ENCODE data around the gene SECTM1.

SECTM1 gene

DNA sequence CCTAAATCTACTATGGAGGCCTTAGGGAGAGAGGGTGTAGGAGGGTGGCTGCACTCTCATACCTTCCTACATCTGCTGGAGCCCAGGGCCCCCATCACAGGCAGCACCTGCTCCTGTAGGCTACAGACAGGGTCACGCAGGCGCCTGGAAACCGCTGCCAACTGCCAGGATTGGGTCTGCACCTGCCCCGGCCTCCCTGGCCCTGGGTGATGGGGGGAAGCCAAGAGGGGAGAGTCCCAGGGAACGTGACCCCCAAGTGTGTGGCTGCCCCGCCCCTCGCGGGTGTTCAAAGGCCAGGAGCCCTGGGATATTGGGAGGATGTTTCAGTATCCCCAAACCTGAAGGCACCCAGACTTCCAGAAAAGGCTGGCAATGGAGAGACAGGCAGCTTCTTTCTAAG, 19.9 kb upstream of the SECTM1 start:
- no peak for ATAC-seq
- TF ChIP-seq PATZ1 (CRISPR knock-in tag; IDR thresholded peaks at IDR 0.05; ENCODE audit: borderline replicate concordance) = no peak
- TF ChIP-seq ZFP30 (CRISPR knock-in tag; IDR thresholded peaks at IDR 0.05) = no peak
- no peak for TF ChIP-seq CSRNP3 (CRISPR knock-in tag; IDR thresholded peaks at IDR 0.05)

GRCh38 chr17:82351713-82352488, 18.3 kb upstream of the SECTM1 start:
- no peak for TF ChIP-seq ZNF70 (CRISPR knock-in tag; IDR thresholded peaks at IDR 0.05)
- TF ChIP-seq CSDC2 (CRISPR knock-in tag; IDR thresholded peaks at IDR 0.05) = no peak
- no peak for TF ChIP-seq SNAI2 (CRISPR knock-in tag; IDR thresholded peaks at IDR 0.05)
- no peak for TF ChIP-seq ZFP3 (CRISPR knock-in tag; IDR thresholded peaks at IDR 0.05)
- TF ChIP-seq, protein P1, sequence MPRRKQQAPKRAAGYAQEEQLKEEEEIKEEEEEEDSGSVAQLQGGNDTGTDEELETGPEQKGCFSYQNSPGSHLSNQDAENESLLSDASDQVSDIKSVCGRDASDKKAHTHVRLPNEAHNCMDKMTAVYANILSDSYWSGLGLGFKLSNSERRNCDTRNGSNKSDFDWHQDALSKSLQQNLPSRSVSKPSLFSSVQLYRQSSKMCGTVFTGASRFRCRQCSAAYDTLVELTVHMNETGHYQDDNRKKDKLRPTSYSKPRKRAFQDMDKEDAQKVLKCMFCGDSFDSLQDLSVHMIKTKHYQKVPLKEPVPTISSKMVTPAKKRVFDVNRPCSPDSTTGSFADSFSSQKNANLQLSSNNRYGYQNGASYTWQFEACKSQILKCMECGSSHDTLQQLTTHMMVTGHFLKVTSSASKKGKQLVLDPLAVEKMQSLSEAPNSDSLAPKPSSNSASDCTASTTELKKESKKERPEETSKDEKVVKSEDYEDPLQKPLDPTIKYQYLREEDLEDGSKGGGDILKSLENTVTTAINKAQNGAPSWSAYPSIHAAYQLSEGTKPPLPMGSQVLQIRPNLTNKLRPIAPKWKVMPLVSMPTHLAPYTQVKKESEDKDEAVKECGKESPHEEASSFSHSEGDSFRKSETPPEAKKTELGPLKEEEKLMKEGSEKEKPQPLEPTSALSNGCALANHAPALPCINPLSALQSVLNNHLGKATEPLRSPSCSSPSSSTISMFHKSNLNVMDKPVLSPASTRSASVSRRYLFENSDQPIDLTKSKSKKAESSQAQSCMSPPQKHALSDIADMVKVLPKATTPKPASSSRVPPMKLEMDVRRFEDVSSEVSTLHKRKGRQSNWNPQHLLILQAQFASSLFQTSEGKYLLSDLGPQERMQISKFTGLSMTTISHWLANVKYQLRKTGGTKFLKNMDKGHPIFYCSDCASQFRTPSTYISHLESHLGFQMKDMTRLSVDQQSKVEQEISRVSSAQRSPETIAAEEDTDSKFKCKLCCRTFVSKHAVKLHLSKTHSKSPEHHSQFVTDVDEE (CRISPR knock-in tag; IDR thresholded peaks at IDR 0.05) = no peak
- no peak for TF ChIP-seq ARNTL (CRISPR knock-in tag; IDR thresholded peaks at IDR 0.05; ENCODE audit: borderline replicate concordance, low read depth)
- TF ChIP-seq ESRRG (CRISPR knock-in tag; IDR thresholded peaks at IDR 0.05) = no peak
- ATAC-seq = peak; percentile 96

GRCh38 chr17:82351254-82351712, 17.7 kb upstream of the SECTM1 start:
- no peak for ATAC-seq
- TF ChIP-seq ZNF8 (CRISPR knock-in tag; IDR thresholded peaks at IDR 0.05) = no peak
- no peak for TF ChIP-seq GLIS3 (CRISPR knock-in tag; IDR thresholded peaks at IDR 0.05)
- TF ChIP-seq BACH2 (CRISPR knock-in tag; IDR thresholded peaks at IDR 0.05; ENCODE audit: borderline replicate concordance) = no peak
- TF ChIP-seq, protein P2, sequence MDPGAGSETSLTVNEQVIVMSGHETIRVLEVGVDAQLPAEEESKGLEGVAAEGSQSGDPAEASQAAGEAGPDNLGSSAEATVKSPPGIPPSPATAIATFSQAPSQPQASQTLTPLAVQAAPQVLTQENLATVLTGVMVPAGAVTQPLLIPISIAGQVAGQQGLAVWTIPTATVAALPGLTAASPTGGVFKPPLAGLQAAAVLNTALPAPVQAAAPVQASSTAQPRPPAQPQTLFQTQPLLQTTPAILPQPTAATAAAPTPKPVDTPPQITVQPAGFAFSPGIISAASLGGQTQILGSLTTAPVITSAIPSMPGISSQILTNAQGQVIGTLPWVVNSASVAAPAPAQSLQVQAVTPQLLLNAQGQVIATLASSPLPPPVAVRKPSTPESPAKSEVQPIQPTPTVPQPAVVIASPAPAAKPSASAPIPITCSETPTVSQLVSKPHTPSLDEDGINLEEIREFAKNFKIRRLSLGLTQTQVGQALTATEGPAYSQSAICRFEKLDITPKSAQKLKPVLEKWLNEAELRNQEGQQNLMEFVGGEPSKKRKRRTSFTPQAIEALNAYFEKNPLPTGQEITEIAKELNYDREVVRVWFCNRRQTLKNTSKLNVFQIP (CRISPR knock-in tag; IDR thresholded peaks at IDR 0.05; ENCODE audit: borderline replicate concordance, low read depth) = no peak
- TF ChIP-seq SNAI2 (CRISPR knock-in tag; IDR thresholded peaks at IDR 0.05) = no peak
- TF ChIP-seq PATZ1 (CRISPR knock-in tag; IDR thresholded peaks at IDR 0.05; ENCODE audit: borderline replicate concordance) = no peak
- no peak for TF ChIP-seq ARNTL (CRISPR knock-in tag; IDR thresholded peaks at IDR 0.05; ENCODE audit: borderline replicate concordance, low read depth)
- TF ChIP-seq ESRRG (CRISPR knock-in tag; IDR thresholded peaks at IDR 0.05) = no peak
- TF ChIP-seq ISL1 (CRISPR knock-in tag; IDR thresholded peaks at IDR 0.05) = no peak
- no peak for TF ChIP-seq PPARA (CRISPR knock-in tag; IDR thresholded peaks at IDR 0.05; ENCODE audit: borderline replicate concordance)
- TF ChIP-seq, protein P1 (CRISPR knock-in tag; IDR thresholded peaks at IDR 0.05) = no peak
- no peak for TF ChIP-seq ZFP30 (CRISPR knock-in tag; IDR thresholded peaks at IDR 0.05)
- TF ChIP-seq ZNF565 (CRISPR knock-in tag; conservative IDR thresholded peaks at IDR 0.05; ENCODE audit: low read depth) = no peak
- no peak for TF ChIP-seq OSR1 (CRISPR knock-in tag; IDR thresholded peaks at IDR 0.05)
- TF ChIP-seq RARB (CRISPR knock-in tag; IDR thresholded peaks at IDR 0.05) = no peak
- TF ChIP-seq TCF4 (CRISPR knock-in tag; IDR thresholded peaks at IDR 0.05; ENCODE audit: borderline replicate concordance) = no peak
